ENCODE measurements around the gene SLFN11.

DNA sequence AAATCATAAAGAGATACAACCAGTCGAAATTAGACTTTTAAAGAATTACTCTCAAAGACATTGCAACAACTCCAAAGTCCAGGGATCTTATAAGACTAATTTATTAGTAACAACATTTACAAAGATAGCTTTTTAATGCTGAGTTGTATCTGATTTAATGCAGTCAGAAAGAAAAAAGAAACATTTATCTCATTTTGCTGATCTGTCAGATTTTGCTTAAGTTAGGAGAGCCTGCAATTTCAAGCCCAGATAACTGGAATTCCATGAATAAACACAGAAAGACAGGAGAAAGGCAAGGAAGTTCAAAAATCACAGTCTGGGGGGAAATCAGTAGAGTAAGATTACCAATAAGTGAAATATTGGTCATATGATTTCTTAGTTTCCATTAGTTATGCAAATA is 22.9 kb downstream of the SLFN11 start:
- TF ChIP-seq, protein P1, sequence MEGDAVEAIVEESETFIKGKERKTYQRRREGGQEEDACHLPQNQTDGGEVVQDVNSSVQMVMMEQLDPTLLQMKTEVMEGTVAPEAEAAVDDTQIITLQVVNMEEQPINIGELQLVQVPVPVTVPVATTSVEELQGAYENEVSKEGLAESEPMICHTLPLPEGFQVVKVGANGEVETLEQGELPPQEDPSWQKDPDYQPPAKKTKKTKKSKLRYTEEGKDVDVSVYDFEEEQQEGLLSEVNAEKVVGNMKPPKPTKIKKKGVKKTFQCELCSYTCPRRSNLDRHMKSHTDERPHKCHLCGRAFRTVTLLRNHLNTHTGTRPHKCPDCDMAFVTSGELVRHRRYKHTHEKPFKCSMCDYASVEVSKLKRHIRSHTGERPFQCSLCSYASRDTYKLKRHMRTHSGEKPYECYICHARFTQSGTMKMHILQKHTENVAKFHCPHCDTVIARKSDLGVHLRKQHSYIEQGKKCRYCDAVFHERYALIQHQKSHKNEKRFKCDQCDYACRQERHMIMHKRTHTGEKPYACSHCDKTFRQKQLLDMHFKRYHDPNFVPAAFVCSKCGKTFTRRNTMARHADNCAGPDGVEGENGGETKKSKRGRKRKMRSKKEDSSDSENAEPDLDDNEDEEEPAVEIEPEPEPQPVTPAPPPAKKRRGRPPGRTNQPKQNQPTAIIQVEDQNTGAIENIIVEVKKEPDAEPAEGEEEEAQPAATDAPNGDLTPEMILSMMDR (IDR thresholded peaks at IDR 0.05), result no peak
- TF ChIP-seq POLR2A (IDR thresholded peaks at IDR 0.05) (no peak), POLR2AphosphoS5 (IDR thresholded peaks at IDR 0.05) (no peak), EP300 (IDR thresholded peaks at IDR 0.05) (no peak)
